ENCODE data around the gene HMG20A. TPM values are rescaled to one million over a fixed set of nuclear protein-coding genes. Genes with fewer than 3 reads are reported as not detected.

HMG20A gene
- total RNA-seq, 1 experiment from 2014 or later, result 62.2 TPM

DNA sequence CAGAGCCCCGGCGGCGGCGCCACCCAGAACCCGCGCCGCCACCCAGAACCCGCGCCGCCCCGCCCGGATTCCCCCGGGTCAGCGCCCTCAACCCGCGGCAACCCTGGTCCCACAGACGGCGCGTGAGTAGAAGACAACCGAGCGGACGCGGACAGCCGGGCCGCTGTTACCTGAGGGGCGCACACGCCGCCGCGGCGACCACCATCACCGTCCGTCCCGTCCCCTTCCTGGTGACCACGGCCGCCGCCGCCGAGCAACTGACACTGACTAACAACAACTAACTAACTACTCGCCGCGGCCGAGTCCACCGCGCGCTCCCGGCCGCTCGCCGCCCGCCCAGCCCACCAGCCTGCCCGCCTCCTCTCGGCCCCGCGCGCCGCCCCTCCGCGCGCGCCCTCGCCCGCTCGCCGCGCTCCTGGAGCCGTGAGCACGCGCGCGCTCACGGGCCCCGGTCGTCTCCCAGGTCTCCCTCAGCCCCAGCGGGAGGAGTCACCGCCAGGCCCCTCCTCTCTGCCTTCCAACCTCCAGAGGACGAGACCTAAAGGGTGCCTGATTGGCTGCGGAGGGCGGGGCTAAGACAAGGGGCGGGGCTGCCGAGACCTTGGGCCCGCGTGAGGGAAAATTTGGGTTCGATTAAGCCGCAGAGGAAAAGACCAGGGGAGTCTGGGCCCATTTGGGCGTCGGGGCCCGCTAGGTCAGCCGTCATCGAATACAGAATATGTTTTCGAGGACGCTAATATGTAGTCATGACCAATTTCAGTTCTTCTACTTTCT, 665 bp upstream of the HMG20A start, which contains the start of gene PEAK1 (continued):
- TF ChIP-seq, protein P1, sequence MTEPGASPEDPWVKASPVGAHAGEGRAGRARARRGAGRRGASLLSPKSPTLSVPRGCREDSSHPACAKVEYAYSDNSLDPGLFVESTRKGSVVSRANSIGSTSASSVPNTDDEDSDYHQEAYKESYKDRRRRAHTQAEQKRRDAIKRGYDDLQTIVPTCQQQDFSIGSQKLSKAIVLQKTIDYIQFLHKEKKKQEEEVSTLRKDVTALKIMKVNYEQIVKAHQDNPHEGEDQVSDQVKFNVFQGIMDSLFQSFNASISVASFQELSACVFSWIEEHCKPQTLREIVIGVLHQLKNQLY (CRISPR knock-in tag; IDR thresholded peaks at IDR 0.05), result no peak

DNA sequence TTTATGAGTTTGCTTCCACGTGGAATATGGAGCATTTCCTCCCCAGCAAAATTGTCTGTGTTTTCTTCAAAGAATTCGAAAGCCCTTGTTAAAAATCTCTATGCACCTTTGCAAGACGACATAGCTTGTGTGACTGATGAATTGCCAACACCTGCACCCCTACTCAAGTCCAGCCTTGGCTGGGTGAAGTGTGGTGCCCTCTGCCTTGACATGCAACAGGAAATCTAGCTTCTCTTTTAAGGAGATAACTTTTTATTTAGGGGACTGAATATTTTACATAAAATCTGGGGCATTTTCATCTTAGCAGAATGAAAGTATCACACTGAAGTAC, 647 bp downstream of the HMG20A start:
- 0 out of 2 replicates have a peak, but pooled peaks cover 2% of the 10 kb centered on the region for H3K36me3 Mint-ChIP-seq
- H3K27ac Mint-ChIP-seq, result peak overlapping the region; percentile 99
- DNase-seq (ENCODE audit: low spot score) (no peak), ATAC-seq (no peak)
- H3K27me3 Mint-ChIP-seq (ENCODE audit: low read depth), result no peaks in the 10 kb centered on the region; the same call in 1 of the 2 replicates
- H3K9me3 Mint-ChIP-seq, result no peaks in the 10 kb centered on the region
- ChIA-PET CTCF (interaction anchor here (0.7 to 2.6 kb wide), 9 partner anchors 10 to 314 kb away, joined by 3 to 22 read pairs (median 4); no protein-coding TSS in a partner anchor), POLR2A (interaction anchor here (0.7 kb wide), 1 partner anchor 9 kb away, joined by 3 read pairs; no protein-coding TSS in a partner anchor)
- TF ChIP-seq JAZF1 (CRISPR knock-in tag; IDR thresholded peaks at IDR 0.05) (no peak), NFYB (CRISPR knock-in tag; conservative IDR thresholded peaks at IDR 0.05; ENCODE audit: low read depth) (no peak), FOXP1 (CRISPR knock-in tag; IDR thresholded peaks at IDR 0.05; ENCODE audit: borderline replicate concordance) (no peak), TCF7 (CRISPR knock-in tag; IDR thresholded peaks at IDR 0.05; ENCODE audit: low read depth) (no peak), GABPB1 (CRISPR knock-in tag; IDR thresholded peaks at IDR 0.05) (no peak), NR2C2 (CRISPR knock-in tag; IDR thresholded peaks at IDR 0.05) (no peak), ZNF671 (CRISPR knock-in tag; IDR thresholded peaks at IDR 0.05) (no peak), CREB1 (CRISPR knock-in tag; IDR thresholded peaks at IDR 0.05) (no peak), SMAD3 (CRISPR knock-in tag; IDR thresholded peaks at IDR 0.05; ENCODE audit: borderline replicate concordance) (no peak)
- TF ChIP-seq, protein P2, sequence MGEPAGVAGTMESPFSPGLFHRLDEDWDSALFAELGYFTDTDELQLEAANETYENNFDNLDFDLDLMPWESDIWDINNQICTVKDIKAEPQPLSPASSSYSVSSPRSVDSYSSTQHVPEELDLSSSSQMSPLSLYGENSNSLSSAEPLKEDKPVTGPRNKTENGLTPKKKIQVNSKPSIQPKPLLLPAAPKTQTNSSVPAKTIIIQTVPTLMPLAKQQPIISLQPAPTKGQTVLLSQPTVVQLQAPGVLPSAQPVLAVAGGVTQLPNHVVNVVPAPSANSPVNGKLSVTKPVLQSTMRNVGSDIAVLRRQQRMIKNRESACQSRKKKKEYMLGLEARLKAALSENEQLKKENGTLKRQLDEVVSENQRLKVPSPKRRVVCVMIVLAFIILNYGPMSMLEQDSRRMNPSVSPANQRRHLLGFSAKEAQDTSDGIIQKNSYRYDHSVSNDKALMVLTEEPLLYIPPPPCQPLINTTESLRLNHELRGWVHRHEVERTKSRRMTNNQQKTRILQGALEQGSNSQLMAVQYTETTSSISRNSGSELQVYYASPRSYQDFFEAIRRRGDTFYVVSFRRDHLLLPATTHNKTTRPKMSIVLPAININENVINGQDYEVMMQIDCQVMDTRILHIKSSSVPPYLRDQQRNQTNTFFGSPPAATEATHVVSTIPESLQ (CRISPR knock-in tag; IDR thresholded peaks at IDR 0.05), result no peak
- TF ChIP-seq, protein P3, sequence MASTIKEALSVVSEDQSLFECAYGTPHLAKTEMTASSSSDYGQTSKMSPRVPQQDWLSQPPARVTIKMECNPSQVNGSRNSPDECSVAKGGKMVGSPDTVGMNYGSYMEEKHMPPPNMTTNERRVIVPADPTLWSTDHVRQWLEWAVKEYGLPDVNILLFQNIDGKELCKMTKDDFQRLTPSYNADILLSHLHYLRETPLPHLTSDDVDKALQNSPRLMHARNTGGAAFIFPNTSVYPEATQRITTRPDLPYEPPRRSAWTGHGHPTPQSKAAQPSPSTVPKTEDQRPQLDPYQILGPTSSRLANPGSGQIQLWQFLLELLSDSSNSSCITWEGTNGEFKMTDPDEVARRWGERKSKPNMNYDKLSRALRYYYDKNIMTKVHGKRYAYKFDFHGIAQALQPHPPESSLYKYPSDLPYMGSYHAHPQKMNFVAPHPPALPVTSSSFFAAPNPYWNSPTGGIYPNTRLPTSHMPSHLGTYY (CRISPR knock-in tag; IDR thresholded peaks at IDR 0.05), result no peak
- TF ChIP-seq, protein P4, sequence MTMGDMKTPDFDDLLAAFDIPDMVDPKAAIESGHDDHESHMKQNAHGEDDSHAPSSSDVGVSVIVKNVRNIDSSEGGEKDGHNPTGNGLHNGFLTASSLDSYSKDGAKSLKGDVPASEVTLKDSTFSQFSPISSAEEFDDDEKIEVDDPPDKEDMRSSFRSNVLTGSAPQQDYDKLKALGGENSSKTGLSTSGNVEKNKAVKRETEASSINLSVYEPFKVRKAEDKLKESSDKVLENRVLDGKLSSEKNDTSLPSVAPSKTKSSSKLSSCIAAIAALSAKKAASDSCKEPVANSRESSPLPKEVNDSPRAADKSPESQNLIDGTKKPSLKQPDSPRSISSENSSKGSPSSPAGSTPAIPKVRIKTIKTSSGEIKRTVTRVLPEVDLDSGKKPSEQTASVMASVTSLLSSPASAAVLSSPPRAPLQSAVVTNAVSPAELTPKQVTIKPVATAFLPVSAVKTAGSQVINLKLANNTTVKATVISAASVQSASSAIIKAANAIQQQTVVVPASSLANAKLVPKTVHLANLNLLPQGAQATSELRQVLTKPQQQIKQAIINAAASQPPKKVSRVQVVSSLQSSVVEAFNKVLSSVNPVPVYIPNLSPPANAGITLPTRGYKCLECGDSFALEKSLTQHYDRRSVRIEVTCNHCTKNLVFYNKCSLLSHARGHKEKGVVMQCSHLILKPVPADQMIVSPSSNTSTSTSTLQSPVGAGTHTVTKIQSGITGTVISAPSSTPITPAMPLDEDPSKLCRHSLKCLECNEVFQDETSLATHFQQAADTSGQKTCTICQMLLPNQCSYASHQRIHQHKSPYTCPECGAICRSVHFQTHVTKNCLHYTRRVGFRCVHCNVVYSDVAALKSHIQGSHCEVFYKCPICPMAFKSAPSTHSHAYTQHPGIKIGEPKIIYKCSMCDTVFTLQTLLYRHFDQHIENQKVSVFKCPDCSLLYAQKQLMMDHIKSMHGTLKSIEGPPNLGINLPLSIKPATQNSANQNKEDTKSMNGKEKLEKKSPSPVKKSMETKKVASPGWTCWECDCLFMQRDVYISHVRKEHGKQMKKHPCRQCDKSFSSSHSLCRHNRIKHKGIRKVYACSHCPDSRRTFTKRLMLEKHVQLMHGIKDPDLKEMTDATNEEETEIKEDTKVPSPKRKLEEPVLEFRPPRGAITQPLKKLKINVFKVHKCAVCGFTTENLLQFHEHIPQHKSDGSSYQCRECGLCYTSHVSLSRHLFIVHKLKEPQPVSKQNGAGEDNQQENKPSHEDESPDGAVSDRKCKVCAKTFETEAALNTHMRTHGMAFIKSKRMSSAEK (CRISPR knock-in tag; IDR thresholded peaks at IDR 0.05; ENCODE audit: borderline replicate concordance), result no peak
- TF ChIP-seq, protein P5, sequence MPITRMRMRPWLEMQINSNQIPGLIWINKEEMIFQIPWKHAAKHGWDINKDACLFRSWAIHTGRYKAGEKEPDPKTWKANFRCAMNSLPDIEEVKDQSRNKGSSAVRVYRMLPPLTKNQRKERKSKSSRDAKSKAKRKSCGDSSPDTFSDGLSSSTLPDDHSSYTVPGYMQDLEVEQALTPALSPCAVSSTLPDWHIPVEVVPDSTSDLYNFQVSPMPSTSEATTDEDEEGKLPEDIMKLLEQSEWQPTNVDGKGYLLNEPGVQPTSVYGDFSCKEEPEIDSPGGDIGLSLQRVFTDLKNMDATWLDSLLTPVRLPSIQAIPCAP (CRISPR knock-in tag; IDR thresholded peaks at IDR 0.05), result no peak
- H3K4me3 Mint-ChIP-seq, result peak overlapping the region; percentile 96
- H3K4me1 Mint-ChIP-seq, result peaks cover 48% of the 10 kb centered on the region

Measured in WTC11 (cell line).